ENCODE data around the gene LYPD1.

- TF ChIP-seq YY1 (IDR thresholded peaks at IDR 0.05; ENCODE audit: insufficient read depth, insufficient read length) (no peak), ZNF274 (IDR thresholded peaks at IDR 0.05; ENCODE audit: low read depth, low read length) (no peak)
Measured at GRCh38 chr2:132611719-132612118, 58.3 kb downstream of the LYPD1 start.
